HG03354 (cell line): Measurements from ENCODE around the gene ATP1A3.

Source experiments
- ATAC-seq: cut with Tn5 transposase; IDR thresholded peaks from one replicate; pipeline ENCODE4 v1.9.1; 2021; ENCODE audit warnings: mild to moderate bottlenecking; ENCODE audit not compliant: unreplicated experiment, poor library complexity, severe bottlenecking

ATP1A3 gene

DNA sequence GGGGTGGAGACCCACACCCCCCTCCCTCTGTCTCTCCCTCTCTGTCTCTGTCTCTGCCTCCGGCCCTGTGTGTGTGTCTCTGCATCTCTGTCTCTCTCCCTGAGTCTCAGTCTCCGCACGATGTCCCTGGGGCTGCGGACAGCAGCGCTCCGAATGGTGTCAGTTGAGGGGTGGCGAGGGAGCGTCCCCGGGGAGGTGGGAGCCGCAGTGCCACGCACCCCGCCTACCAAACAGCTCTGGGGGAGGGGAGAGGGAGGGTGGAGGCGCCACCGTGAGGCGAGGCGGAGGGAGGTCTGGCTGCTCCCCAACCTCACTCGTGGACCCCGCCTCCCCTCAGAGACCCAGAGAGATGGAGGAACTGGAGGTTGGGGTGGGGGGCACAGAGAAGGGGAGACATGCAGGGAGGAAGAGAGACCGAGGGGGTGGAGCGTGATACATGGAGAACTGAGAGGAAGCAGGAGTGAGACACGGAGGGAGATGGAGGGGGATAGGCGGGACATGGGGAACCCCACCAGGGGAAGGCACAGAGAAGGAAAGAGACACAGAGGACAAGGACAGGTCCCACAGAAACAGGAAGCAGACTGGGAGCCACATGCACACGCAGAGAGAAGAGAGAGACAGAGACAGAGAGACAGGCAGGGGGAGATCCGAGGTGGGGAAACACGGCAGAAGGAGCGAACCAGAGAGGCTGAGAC lies 73.0 kb downstream of the ATP1A3 start:
- no peak for ATAC-seq

DNA sequence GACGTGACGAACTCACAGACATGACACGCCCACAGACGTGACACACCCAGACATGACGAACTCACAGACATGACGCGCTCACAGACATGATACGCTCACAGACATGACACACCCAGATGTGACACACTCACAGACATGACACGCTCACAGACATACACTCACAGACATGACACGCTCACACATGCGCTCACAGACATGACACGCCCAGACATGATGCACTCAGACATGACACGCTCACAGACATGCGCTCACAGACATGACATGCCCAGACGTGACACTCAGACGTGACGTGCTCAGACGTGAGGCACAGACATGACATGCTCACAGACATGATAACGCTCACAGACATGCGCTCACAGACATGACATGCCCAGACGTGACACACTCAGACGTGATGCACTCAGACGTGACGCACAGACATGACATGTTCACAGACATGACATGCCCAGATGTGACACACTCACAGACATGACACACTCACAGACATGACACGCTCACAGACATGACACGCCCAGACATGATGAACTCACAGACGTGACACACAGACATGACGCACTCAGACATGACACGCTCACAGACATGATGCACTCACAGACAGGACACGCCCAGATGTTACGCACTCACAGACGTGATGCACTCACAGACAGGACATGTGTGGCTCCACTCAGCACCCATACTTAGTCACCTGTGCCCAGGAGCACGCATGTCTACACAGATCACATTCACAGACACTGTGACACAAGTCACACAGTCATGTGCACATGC lies 73.9 kb downstream of the ATP1A3 start:
- no peak for ATAC-seq

DNA sequence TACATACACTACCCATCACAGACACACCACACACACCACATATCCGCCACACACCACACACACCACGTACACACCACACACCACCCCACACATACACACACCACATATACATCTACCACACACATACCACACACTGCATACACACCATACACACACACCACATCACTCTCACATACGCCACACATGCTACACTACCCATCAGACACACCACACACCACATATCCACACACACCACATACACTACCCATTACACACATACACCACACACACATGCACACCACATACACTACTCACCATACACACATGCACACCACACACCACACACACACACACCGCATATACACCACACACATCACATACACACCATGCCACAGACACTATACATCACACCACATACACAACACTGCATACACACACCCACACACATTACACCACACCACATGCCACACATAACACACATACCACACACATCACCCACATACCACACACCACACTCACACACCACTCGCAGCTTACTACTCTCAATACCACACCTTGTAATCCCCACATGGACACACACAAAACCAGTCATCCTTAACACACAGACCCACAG lies 75.3 kb downstream of the ATP1A3 start:
- ATAC-seq: no peak

DNA sequence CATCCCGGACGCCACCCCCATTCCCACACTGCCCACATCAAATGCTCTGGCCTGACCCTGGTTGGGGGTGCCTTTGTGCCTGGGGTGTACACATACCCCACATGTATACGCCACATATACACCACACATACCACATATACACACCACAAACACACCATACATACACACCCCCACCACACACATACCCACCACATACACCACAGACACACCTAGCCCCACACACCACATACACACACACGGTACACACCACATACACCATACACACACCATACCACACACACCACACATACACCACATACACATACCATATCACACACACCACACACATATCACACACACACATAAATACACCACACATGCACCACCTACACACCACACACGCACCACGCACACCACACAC lies 75.9 kb downstream of the ATP1A3 start:
- ATAC-seq: no peak

DNA sequence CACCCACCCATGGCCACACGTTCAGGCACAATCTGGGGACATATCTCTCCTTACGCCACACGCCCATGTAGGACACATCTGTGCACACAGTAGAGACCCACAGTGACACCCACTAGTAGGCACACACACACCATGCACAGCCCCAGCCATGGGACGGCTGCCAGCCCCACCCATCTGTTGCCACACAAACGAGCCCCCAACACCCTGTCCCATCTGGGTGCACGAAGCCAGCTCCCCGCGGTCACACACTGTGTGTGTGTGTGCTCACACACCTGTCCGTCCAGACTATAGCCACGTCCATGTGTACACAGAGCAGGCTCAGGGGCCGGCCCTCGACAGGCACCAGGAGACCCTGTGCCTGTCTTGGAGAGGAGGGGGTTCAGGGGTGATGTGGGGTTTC lies 76.4 kb downstream of the ATP1A3 start:
- ATAC-seq: no peak
